ENCODE measurements around the gene ALKBH5.
A peak's percentile ranks its signal among the peaks of the same experiment; 100 is the strongest.

The ALKBH5 gene

GRCh38 chr17:18183334-18184142 lies at the start of gene ALKBH5:
ALKBH5 (plus strand) TSS chr17:18183828; CDS start chr17:18184244, 416 bp downstream.
- DNase-seq: peak; percentile 95

GRCh38 chr17:18136357-18136756 lies 47.3 kb upstream of the ALKBH5 start:
- DNase-seq: no peak

GRCh38 chr17:18138065-18138749 lies 45.4 kb upstream of the ALKBH5 start:
- DNase-seq: no peak

DNA sequence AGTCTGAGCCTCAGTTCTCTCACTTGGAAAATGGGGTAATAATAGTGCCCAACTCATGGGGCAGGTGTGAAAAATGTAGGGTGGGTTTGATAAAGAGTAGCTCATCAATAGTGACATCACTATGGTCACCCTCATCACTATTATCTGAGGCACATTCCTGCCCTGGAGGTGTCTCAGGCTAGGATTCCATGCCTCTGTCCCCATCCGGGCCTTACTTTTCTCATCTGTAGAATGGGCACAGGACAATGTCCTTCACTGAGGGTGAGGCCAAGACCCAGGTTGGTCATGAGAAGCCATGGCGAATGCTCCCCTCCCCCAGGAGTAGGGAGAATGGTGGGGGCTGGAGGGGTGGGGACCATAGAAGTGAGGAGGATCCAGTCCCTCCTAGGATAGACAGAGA lies 44.5 kb upstream of the ALKBH5 start:
- DNase-seq: no peak

GRCh38 chr17:18139498-18139897 lies 44.1 kb upstream of the ALKBH5 start:
- no peak for DNase-seq

GRCh38 chr17:18139949-18140348 lies 43.7 kb upstream of the ALKBH5 start:
- DNase-seq: no peak

- no peak for DNase-seq
These were observed 43.0 kb upstream of the ALKBH5 start for GRCh38 chr17:18140648-18141047.

DNA sequence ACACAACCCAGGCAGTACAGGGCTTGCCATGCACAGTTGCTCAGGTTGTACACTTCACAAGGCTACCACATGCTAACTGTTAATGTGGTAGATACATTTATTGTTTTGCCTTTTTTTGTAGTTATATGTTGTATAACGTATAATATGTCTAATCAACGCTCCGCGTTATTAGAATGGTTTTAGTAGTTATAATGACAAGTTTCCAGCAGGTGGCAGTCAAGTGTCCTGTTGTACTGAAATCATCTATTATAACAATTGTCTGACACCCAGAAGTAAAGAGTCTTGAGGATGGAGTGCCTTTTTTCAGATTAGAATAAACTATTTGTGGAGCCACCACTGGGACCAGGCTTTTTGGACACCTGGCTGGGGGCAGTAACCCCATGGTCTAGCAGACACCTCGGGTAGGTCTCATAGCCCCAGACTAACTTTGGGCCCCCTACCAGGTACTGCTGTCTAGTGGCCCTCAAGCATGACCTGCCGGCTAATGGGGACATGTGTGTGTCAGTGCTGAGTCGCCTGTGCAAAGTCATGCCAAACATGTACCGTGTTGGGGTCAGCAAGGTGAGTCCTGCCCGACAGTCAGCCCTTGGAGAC lies 42.3 kb upstream of the ALKBH5 start:
- DNase-seq: peak; percentile 15 to 35

- no peak for DNase-seq
These were observed 41.2 kb upstream of the ALKBH5 start for GRCh38 chr17:18142417-18142816.

DNA sequence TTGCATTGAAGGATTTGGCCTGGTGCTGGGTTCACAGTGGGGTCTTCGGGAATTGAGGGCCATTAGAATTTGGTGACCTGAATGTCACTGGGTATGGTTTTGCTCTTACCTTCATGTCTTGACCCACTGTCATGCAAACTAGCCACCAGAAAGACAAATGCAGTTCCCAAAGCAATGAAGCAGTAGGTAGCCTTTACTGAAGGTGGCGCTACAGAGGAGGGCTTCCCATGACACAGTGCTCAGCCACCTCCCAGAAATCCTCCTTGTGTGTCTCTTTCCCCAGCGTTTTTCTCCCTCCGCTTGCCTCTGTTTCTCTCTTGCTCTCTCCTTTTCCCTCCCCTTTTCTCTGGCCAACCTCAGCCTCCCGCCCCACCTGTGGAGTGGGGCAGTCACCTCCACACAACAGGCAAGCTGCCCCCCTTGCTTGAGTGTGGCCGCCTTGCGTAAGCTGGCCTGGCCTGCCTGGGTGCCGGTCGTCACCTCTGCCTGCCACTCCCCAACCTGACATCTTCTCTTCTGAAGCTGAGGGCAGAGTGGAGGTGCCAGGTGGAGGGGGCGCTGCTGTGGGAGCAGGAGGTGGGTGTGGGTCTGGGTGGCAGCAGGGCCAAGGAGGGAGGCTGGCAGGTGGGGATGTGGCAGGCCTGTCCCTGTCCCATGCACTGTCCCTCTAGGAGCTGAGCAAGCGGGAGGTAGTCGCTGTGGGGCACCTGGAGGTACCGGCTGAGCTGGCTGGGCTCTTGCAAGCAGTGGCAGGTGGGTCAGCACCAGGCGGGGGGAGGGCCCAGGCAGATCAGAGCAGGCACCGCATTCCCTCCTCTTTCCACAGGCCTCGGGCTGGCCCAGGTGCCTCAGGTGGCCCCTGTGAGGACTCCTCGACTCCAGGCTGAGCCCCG lies 40.3 kb upstream of the ALKBH5 start:
- DNase-seq: peak; percentile 7 to 16

- no peak for DNase-seq
These were observed 39.4 kb upstream of the ALKBH5 start for GRCh38 chr17:18144261-18144660.

DNA sequence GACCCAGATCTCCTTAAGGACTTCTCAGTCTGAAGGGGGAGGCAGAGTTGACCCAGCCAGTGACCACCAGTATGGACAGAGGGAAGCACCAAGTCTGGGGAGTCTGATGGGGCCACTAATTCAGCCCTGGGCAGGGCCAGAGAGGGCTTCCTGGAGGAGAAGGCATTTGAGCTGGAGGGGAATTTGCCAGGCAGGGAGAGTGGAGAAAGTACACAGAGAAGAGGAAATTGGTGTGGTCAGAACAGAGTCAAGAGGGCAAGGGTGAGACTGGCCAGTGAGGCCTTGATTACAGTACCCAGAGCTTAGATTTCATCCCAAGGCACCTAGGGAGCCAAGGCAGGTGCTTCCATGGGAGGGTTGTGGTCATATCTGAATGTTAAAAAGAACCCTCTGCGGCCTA lies 38.8 kb upstream of the ALKBH5 start:
- no peak for DNase-seq

- no peak for DNase-seq
These were observed 37.8 kb upstream of the ALKBH5 start for GRCh38 chr17:18145811-18146210.

- DNase-seq: no peak
These were observed 37.4 kb upstream of the ALKBH5 start for GRCh38 chr17:18146259-18146658.

DNA sequence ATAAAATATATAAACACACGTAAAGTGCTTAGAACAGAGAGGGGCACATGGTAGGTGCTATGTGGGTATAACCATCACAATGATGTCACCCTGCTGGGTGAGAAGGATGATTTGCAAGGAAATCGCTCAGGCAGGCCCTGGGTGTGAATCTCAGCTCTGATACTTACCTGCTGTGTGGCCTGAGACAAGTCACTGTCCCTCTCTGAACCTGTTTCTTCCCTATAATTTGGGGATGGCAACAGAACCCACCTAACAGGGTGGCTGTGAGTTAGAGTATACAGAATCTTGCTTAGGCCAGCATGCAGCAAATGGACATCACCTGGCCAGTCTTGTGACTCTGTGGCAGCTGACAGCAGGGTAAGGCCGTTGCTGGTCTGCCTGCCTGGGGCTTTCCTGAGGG lies 36.6 kb upstream of the ALKBH5 start:
- DNase-seq: no peak

DNA sequence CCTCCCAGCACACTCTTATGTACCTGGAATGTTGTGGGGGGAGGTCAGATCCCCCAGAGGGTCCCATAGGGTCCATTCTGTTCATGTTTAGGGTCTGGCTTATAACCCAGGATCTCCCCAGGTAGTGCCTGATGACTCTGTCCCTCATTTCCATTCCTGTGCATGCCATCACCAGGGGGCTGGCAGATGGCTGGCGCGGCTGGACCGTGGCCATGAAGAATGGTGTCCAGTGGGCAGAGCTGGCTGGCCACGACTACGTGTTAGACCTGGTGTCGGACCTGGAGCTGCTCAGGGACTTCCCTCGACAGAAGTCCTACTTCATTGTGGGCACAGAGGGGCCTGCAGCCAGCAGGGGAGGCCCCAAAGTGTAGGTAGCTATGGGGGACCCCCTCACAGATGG lies 35.0 kb upstream of the ALKBH5 start:
- DNase-seq: no peak

- no peak for DNase-seq
These were observed 32.3 kb upstream of the ALKBH5 start for GRCh38 chr17:18151290-18151689.

DNA sequence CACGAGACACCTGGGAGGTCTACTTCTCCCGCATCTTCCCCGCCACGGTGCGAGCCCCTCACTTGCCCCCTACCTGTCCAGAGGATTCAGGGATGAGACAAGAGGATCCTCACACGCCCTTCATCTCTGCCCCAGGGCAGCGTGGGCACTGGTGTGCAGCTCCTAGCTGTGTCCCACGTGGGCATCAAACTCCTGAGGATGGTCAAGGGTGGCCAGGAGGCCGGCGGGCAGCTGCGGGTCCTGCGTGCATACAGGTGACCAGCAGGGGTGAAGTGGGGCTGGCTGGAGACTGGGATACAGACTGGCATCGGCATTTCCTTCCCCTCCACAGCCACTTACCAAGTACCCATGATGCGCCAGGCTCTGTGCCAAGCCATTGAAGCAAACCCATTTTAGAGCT lies 28.4 kb upstream of the ALKBH5 start:
- DNase-seq: no peak

- no peak for DNase-seq
These were observed 27.3 kb upstream of the ALKBH5 start for GRCh38 chr17:18156171-18156975.

DNA sequence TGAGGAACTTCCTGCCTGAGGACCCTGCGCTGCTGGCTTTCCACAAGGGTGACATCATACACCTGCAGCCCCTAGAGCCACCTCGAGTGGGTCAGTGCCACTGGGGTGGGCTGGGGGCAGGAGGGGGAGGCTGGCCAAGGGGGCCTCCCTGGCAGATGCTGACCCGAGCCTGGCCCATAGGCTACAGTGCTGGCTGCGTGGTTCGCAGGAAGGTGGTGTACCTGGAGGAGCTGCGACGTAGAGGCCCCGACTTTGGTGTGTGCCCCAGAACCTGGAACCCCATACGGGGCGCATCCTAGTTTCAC lies 26.7 kb upstream of the ALKBH5 start:
- DNase-seq: no peak

- DNase-seq: no peak
These were observed 26.2 kb upstream of the ALKBH5 start for GRCh38 chr17:18157354-18157985.

All from activated CD4-positive, alpha-beta T cell treated with anti-CD3 and anti-CD28 coated beads, Interleukin-2, amount 50 U/mL, for 48 hours (primary cell).